ENCODE results near the gene GNB1L. TPM values are rescaled to one million over a fixed set of nuclear protein-coding genes. Genes with fewer than 3 reads are reported as not detected.

Gene GNB1L
- polyA plus RNA-seq, 1 donor from 2014 or later, result 16.5 TPM

DNA sequence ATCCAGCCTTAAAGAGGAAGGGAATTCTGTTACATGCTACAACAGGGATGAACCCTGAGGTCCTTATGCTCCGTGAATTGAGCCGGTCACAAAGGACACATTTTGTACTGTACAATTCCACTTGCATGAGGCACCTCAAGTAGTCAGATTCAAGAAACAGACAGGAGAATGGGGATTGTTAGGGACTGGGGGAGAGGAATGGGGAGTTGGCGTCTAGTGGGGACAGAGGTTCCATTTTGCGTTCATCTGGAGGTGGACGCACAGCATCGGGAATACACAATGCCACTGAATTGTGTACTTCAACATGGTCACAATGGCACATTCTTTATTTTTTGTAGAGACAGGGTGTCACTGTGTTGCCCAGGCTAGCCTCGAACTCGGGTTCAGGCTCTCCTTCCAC is 80.0 kb downstream of the GNB1L start:
- Histone ChIP-seq H3K4me2 (ENCODE audit: low read length) (no peak overlapping the region), H2AFZ (ENCODE audit: low read depth, low read length) (no peak overlapping the region), H3K4me3 (ENCODE audit: low read length) (no peak overlapping the region), H4K20me1 (ENCODE audit: insufficient read depth) (no peaks in the 10 kb centered on the region), H3K36me3 (ENCODE audit: insufficient read depth, low read length) (no peaks in the 10 kb centered on the region), H3K9ac (ENCODE audit: low read length) (no peak overlapping the region), H3F3A (ENCODE audit: insufficient read depth, low read length, poor library complexity, severe bottlenecking) (no peaks in the 10 kb centered on the region), H3K79me2 (replicated peaks; ENCODE audit: insufficient read depth, low read length) (no peaks in the 10 kb centered on the region), H3K27ac (ENCODE audit: low read length) (no peak overlapping the region), H3K9me3 (ENCODE audit: low read length) (no peaks in the 10 kb centered on the region), H3K9me2 (ENCODE audit: insufficient read depth, low read length) (no peaks in the 10 kb centered on the region), H3K27me3 (ENCODE audit: insufficient read depth, low read depth, low read length) (peaks cover 19% of the 10 kb centered on the region)
- TF ChIP-seq SMC3 (conservative IDR thresholded peaks at IDR 0.05; ENCODE audit: poor library complexity) (no peak), TAF1 (IDR thresholded peaks at IDR 0.05; ENCODE audit: low read depth) (no peak), EZH2 (IDR thresholded peaks at IDR 0.05; ENCODE audit: borderline replicate concordance, insufficient read depth, low read length, poor library complexity, severe bottlenecking) (no peak), RAD21 (conservative IDR thresholded peaks at IDR 0.05) (no peak), EP300 (conservative IDR thresholded peaks at IDR 0.05; ENCODE audit: poor library complexity, severe bottlenecking) (no peak), MXI1 (conservative IDR thresholded peaks at IDR 0.05; ENCODE audit: poor library complexity, severe bottlenecking) (no peak), REST (IDR thresholded peaks at IDR 0.05; ENCODE audit: borderline replicate concordance) (no peak)
- TF ChIP-seq, protein P1, sequence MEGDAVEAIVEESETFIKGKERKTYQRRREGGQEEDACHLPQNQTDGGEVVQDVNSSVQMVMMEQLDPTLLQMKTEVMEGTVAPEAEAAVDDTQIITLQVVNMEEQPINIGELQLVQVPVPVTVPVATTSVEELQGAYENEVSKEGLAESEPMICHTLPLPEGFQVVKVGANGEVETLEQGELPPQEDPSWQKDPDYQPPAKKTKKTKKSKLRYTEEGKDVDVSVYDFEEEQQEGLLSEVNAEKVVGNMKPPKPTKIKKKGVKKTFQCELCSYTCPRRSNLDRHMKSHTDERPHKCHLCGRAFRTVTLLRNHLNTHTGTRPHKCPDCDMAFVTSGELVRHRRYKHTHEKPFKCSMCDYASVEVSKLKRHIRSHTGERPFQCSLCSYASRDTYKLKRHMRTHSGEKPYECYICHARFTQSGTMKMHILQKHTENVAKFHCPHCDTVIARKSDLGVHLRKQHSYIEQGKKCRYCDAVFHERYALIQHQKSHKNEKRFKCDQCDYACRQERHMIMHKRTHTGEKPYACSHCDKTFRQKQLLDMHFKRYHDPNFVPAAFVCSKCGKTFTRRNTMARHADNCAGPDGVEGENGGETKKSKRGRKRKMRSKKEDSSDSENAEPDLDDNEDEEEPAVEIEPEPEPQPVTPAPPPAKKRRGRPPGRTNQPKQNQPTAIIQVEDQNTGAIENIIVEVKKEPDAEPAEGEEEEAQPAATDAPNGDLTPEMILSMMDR (IDR thresholded peaks at IDR 0.05; ENCODE audit: poor library complexity, severe bottlenecking), result no peak

DNA sequence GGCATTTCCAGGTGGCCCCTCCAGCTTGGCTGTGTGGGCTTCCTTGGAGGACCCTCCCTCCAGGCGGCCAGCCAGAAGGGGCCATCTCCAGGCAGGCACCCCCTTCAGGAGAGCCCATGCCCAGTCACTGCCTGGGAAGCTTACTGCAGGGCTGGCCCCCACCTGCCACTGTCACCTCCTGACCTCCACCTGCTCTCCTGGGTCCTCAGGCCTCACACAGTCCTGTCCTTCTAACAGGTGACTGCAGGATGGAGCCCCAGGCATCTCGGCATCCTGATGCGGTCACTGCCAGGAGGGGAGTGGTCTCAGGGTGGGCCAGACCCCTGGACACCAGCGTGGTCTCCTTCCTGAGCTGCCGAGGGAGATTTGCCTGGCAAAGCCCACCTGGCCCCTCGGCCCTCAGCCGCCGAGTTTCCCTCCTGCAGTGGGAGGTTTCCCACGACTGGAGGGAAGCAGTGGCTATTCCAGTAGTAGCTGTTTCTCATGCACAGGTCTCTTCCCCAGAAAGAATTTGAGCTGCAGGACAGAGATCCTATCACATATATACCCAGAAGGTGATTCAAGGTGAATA is 81.1 kb downstream of the GNB1L start:
- Histone ChIP-seq H3K9me2 (ENCODE audit: insufficient read depth, low read length) (no peaks in the 10 kb centered on the region), H3K27ac (ENCODE audit: low read length) (no peak overlapping the region), H3K4me3 (ENCODE audit: low read length) (no peak overlapping the region), H4K20me1 (ENCODE audit: insufficient read depth) (no peaks in the 10 kb centered on the region), H3K27me3 (ENCODE audit: insufficient read depth, low read depth, low read length) (peaks cover 30% of the 10 kb centered on the region), H3F3A (ENCODE audit: insufficient read depth, low read length, poor library complexity, severe bottlenecking) (no peaks in the 10 kb centered on the region), H2AFZ (ENCODE audit: low read depth, low read length) (no peak overlapping the region), H3K9me3 (ENCODE audit: low read length) (no peaks in the 10 kb centered on the region), H3K36me3 (ENCODE audit: insufficient read depth, low read length) (no peaks in the 10 kb centered on the region), H3K9ac (ENCODE audit: low read length) (no peak overlapping the region), H3K79me2 (replicated peaks; ENCODE audit: insufficient read depth, low read length) (no peaks in the 10 kb centered on the region), H3K4me2 (ENCODE audit: low read length) (no peak overlapping the region)
- TF ChIP-seq POLR2AphosphoS5 (IDR thresholded peaks at IDR 0.05), result no peak
- no peak for TF ChIP-seq SMC3 (conservative IDR thresholded peaks at IDR 0.05; ENCODE audit: poor library complexity)
- no peak for TF ChIP-seq REST (IDR thresholded peaks at IDR 0.05; ENCODE audit: borderline replicate concordance)
- no peak for TF ChIP-seq TAF1 (IDR thresholded peaks at IDR 0.05; ENCODE audit: low read depth)
- TF ChIP-seq MXI1 (conservative IDR thresholded peaks at IDR 0.05; ENCODE audit: poor library complexity, severe bottlenecking), result no peak
- TF ChIP-seq, protein P1 (IDR thresholded peaks at IDR 0.05; ENCODE audit: poor library complexity, severe bottlenecking), result no peak
- no peak for TF ChIP-seq EZH2 (IDR thresholded peaks at IDR 0.05; ENCODE audit: borderline replicate concordance, insufficient read depth, low read length, poor library complexity, severe bottlenecking)
- TF ChIP-seq EP300 (conservative IDR thresholded peaks at IDR 0.05; ENCODE audit: poor library complexity, severe bottlenecking), result no peak
- no peak for TF ChIP-seq RAD21 (conservative IDR thresholded peaks at IDR 0.05)
